Measurements from ENCODE around the gene CELSR2. TPM values are rescaled to one million over a fixed set of nuclear protein-coding genes. Genes with fewer than 3 reads are reported as not detected.

The CELSR2 gene
- total RNA-seq, 1 experiment from 2014 or later: 1.2 TPM

DNA sequence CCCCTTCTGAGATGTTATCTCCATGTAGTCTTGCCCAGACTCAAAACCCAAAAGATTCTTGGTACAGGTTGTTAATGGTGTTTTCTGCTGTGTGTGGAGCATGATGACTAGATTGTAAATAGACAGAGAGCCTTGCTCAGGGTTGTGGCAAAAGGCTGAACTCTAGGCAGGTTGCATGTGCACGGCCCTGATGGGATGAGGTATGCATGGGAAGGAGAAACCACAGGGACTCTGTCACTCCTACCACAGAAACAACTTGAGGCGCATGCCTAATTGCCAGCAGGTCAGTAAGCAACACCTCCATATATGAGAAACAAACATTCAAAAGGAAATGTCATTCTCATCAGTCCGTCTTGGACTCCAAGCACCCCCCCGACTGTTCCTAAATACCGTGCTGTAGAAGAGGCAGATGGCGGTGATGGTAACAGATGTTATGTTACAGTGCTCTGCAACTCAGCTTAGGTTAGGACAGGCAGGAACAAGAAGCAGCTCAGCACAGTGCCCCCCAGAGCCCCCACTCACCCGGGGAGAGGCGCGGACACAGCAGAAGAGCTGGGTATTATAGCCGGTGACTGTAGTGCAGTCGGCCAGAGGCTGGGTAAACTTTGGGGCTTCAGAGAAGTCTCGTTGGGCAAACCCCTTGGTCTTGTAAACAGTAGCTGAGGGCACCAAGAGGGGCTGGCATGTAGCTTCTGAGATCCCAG is 46.5 kb downstream of the CELSR2 start:
- H3K27ac ChIP-seq (ENCODE audit: low read length): no peak overlapping the region
- H3K4me2 ChIP-seq (ENCODE audit: low read depth, low read length, poor library complexity, severe bottlenecking): no peak overlapping the region
- no peaks in the 10 kb centered on the region for H3K36me3 ChIP-seq (ENCODE audit: insufficient read depth, low read length)
- H3K4me1 ChIP-seq (ENCODE audit: low read length): peaks cover 34% of the 10 kb centered on the region
- DNase-seq: no peak
- H2AFZ ChIP-seq (ENCODE audit: low read length): no peak overlapping the region
- H3K79me2 ChIP-seq (ENCODE audit: low read length): no peaks in the 10 kb centered on the region
- H3K9me3 ChIP-seq (ENCODE audit: low read length): no peaks in the 10 kb centered on the region
- no peaks in the 10 kb centered on the region for H3K27me3 ChIP-seq (ENCODE audit: low read length)
- H4K20me1 ChIP-seq (ENCODE audit: insufficient read depth, low read depth, low read length): no peaks in the 10 kb centered on the region
- H3K9me2 ChIP-seq (replicated peaks; ENCODE audit: insufficient read depth, low read length): no peaks in the 10 kb centered on the region
- no peak overlapping the region for H3K4me3 ChIP-seq (ENCODE audit: low read length)
- H3K9ac ChIP-seq (ENCODE audit: low read length): no peak overlapping the region

DNA sequence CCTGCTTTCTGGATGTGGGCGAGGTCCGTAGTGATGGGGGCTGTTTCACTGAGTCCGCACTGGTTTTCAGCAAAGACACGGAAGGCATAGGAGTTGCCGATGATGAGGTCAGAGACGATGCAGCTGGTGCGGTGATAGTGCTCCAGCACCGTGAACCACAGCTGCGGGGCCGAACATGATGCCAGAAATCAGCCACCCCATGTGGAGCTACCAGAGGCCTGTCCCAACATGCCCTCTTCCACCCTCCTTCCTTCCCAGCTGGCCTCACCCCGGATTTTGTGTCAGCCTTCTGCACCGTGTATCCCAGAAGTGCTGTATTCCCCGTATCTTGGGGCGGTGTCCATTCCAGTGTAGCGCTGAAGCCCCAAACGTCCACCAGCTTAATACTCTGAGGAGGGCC is 47.4 kb downstream of the CELSR2 start:
- Histone ChIP-seq H4K20me1 (ENCODE audit: insufficient read depth, low read depth, low read length) (no peaks in the 10 kb centered on the region), H3K4me3 (ENCODE audit: low read length) (no peak overlapping the region), H2AFZ (ENCODE audit: low read length) (no peak overlapping the region), H3K27ac (ENCODE audit: low read length) (no peak overlapping the region), H3K9ac (ENCODE audit: low read length) (no peak overlapping the region), H3K27me3 (ENCODE audit: low read length) (no peaks in the 10 kb centered on the region), H3K36me3 (ENCODE audit: insufficient read depth, low read length) (no peaks in the 10 kb centered on the region), H3K9me3 (ENCODE audit: low read length) (no peaks in the 10 kb centered on the region), H3K79me2 (ENCODE audit: low read length) (no peaks in the 10 kb centered on the region), H3K9me2 (replicated peaks; ENCODE audit: insufficient read depth, low read length) (no peaks in the 10 kb centered on the region), H3K4me2 (ENCODE audit: low read depth, low read length, poor library complexity, severe bottlenecking) (no peak overlapping the region), H3K4me1 (ENCODE audit: low read length) (peaks cover 29% of the 10 kb centered on the region)
- DNase-seq: no peak

DNA sequence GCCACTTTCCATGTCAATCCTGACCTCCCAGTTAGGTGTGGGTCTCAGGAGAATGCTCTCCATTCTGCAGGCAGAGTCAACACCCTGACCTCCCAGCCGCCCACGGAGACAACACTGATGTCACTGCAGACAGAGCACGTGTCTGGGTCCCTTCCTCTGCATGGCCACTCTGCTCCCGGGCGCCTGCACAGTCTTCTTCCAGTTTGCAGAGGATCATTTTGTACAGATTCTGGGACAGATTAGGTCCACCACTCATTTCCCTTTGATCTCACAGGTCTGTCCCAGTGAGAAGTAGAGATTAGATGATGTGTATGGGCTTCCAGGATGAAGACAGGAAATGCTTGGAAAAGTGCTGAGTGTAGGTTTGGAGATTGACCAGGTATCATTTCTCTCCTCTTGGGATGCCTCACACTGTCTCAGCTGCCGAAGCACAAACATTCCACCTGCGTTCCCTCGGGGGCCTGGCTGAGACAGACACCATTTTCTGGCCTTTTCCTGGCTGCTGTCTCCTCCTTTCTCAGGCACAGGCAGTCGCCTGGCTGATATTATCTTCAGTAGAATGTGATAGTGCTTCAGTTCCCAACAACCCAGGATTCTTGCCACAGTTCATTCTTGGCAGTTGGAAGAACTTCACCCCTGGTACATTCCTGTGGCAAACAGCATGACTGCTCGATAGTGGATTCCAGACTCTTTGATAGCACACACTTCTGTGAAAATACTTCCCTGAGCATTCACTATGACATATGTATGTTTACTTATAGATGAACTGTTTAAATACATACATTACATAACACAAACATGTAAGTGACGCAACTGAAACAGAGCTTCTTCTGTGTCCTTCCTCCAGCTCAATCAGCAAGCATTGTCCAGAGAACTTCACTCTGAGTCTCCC is 49.6 kb downstream of the CELSR2 start:
- H3K9me2 ChIP-seq (replicated peaks; ENCODE audit: insufficient read depth, low read length): no peaks in the 10 kb centered on the region
- H4K20me1 ChIP-seq (ENCODE audit: insufficient read depth, low read depth, low read length): no peaks in the 10 kb centered on the region
- H2AFZ ChIP-seq (ENCODE audit: low read length): no peak overlapping the region
- H3K4me3 ChIP-seq (ENCODE audit: low read length): no peak overlapping the region
- no peak overlapping the region for H3K4me2 ChIP-seq (ENCODE audit: low read depth, low read length, poor library complexity, severe bottlenecking)
- no peaks in the 10 kb centered on the region for H3K27me3 ChIP-seq (ENCODE audit: low read length)
- H3K4me1 ChIP-seq (ENCODE audit: low read length): peaks cover 29% of the 10 kb centered on the region
- DNase-seq: no peak
- H3K27ac ChIP-seq (ENCODE audit: low read length): no peak overlapping the region
- H3K79me2 ChIP-seq (ENCODE audit: low read length): no peaks in the 10 kb centered on the region
- H3K9ac ChIP-seq (ENCODE audit: low read length): no peak overlapping the region
- H3K36me3 ChIP-seq (ENCODE audit: insufficient read depth, low read length): no peaks in the 10 kb centered on the region
- H3K9me3 ChIP-seq (ENCODE audit: low read length): no peaks in the 10 kb centered on the region

DNA sequence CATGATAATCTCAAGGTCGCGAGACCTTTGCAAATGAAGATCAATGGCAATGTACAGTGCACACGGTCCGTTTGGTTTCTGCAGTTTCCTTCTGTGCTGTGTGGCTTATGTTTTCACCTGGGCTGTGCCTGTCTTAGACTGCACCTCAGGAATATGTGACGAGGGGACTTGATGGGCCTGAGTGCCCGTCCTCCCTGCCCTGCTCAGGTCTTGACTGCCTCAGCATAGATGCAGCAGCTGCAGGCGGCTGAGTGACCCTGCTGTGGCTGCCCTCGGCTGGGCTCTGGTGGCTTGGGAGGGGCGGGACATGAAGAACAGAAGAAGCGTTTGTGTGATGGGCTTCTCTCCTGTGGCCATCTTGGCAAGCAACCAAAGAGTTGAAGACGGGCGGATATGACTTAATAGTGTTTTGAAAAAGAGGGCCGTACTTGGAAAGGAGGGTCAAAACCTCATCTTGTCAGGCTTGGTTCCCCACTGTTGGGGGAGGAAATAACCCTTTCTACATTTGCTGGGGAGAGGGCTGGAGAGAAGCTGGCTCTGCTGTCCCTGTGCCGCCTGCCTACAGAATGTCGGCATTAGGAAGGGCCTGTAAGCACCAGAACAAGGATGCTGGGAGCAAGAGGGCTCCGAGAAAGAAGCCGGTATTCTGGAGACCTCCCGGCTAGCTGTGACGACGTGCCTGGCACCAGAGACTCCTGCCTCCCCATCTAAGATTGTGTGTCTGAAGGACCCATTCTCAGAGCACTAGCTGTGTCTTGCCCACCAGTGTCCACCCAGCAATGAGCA is 50.4 kb downstream of the CELSR2 start:
- no peaks in the 10 kb centered on the region for H3K36me3 ChIP-seq (ENCODE audit: insufficient read depth, low read length)
- H3K27ac ChIP-seq (ENCODE audit: low read length): no peak overlapping the region
- H4K20me1 ChIP-seq (ENCODE audit: insufficient read depth, low read depth, low read length): no peaks in the 10 kb centered on the region
- H3K27me3 ChIP-seq (ENCODE audit: low read length): no peaks in the 10 kb centered on the region
- no peaks in the 10 kb centered on the region for H3K79me2 ChIP-seq (ENCODE audit: low read length)
- H3K4me1 ChIP-seq (ENCODE audit: low read length): peaks cover 29% of the 10 kb centered on the region
- no peak for DNase-seq
- no peak overlapping the region for H3K4me3 ChIP-seq (ENCODE audit: low read length)
- H3K9me3 ChIP-seq (ENCODE audit: low read length): no peaks in the 10 kb centered on the region
- no peak overlapping the region for H2AFZ ChIP-seq (ENCODE audit: low read length)
- H3K9me2 ChIP-seq (replicated peaks; ENCODE audit: insufficient read depth, low read length): no peaks in the 10 kb centered on the region
- H3K4me2 ChIP-seq (ENCODE audit: low read depth, low read length, poor library complexity, severe bottlenecking): no peak overlapping the region
- no peak overlapping the region for H3K9ac ChIP-seq (ENCODE audit: low read length)

DNA sequence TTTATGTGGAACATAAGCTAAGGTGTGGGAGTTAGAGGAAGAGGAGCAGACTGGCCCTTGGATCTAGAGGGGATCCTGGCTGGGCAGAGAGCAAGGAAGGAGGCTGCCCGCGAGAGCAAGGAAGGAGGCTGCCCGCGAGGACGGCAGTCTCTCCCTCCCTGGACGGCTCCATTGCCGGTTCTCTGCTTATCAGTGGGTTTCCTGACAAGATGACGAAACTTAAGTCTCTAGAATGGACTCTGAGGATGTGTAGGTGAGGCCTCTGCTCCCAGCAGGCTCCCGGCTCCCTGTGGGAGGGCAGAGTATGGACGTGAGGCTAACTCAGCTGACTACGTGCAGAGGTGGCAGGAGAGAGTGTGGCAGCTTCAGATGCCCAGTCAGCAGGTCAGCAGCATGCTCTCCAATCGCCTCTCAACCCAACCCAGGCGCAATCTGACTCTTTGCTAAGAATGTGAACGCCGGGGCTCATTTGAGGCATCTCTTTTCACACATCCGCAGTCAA is 51.4 kb downstream of the CELSR2 start:
- Histone ChIP-seq H2AFZ (ENCODE audit: low read length) (no peak overlapping the region), H3K4me3 (ENCODE audit: low read length) (no peak overlapping the region), H3K9me2 (replicated peaks; ENCODE audit: insufficient read depth, low read length) (no peaks in the 10 kb centered on the region), H3K4me1 (ENCODE audit: low read length) (peaks cover 29% of the 10 kb centered on the region), H3K9ac (ENCODE audit: low read length) (no peak overlapping the region), H3K36me3 (ENCODE audit: insufficient read depth, low read length) (no peaks in the 10 kb centered on the region), H3K4me2 (ENCODE audit: low read depth, low read length, poor library complexity, severe bottlenecking) (no peak overlapping the region), H3K79me2 (ENCODE audit: low read length) (no peaks in the 10 kb centered on the region), H3K27me3 (ENCODE audit: low read length) (no peaks in the 10 kb centered on the region), H3K9me3 (ENCODE audit: low read length) (no peaks in the 10 kb centered on the region), H4K20me1 (ENCODE audit: insufficient read depth, low read depth, low read length) (no peaks in the 10 kb centered on the region), H3K27ac (ENCODE audit: low read length) (no peak overlapping the region)
- no peak for DNase-seq

DNA sequence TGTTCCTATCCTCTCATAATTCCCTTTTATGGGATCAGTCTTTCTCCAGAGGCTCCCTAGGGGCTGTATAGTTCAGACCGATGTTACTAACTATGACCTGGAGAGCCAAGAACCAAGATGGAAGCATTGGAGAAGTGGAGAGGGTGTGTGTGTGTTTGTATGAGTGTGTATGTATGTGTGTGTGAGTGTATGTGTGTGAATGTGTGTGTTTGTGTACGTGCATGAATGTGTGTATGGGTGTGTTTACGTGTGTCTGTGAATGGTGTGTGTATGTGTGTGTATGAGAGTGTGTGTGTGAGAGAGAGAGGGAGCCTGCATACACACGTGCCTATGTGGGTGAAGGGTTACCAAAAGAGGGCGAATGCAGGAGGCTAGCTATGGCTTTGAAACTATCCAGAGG is 52.5 kb downstream of the CELSR2 start:
- Histone ChIP-seq H3K79me2 (ENCODE audit: low read length) (no peaks in the 10 kb centered on the region), H3K9me2 (replicated peaks; ENCODE audit: insufficient read depth, low read length) (no peaks in the 10 kb centered on the region), H3K27ac (ENCODE audit: low read length) (no peak overlapping the region), H3K4me2 (ENCODE audit: low read depth, low read length, poor library complexity, severe bottlenecking) (no peak overlapping the region), H3K36me3 (ENCODE audit: insufficient read depth, low read length) (no peaks in the 10 kb centered on the region), H3K27me3 (ENCODE audit: low read length) (no peaks in the 10 kb centered on the region), H4K20me1 (ENCODE audit: insufficient read depth, low read depth, low read length) (no peaks in the 10 kb centered on the region), H3K4me1 (ENCODE audit: low read length) (peaks cover 37% of the 10 kb centered on the region), H3K4me3 (ENCODE audit: low read length) (no peak overlapping the region), H2AFZ (ENCODE audit: low read length) (no peak overlapping the region), H3K9ac (ENCODE audit: low read length) (no peak overlapping the region), H3K9me3 (ENCODE audit: low read length) (no peaks in the 10 kb centered on the region)
- DNase-seq: no peak

DNA sequence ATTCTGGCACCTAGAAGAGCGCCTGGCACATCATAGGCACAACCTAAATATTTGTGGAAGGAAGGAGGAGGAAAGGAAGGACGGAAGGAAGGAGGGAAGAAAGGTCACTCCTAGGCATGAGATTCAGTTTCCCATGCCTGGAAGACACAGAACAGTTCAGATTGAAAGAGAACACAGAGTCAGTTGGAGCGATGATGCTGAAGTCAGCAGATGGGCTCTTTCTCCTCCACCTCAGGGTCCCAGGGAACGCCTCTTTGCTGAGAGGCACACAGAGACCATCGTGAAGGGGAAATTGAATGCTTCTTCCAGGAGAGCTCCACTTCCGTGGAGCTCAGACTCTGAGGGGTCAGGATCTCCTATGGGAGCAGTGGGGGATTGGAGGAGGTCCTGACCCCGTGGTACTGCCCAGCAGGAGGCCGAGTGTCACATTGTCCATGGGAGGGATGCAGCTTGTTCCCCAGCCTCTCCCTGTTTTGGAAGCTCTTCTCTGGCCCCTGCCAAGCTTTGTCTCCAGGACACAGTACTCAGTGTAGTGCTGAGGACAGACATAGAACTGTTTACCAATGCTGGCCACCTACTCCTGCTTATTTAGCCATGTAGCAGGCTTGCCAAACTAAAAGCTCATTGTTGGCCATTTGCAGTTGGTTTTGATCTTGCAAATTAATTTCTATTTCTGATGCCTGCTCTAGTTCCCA is 55.0 kb downstream of the CELSR2 start:
- H2AFZ ChIP-seq (ENCODE audit: low read length): no peak overlapping the region
- H3K36me3 ChIP-seq (ENCODE audit: insufficient read depth, low read length): no peaks in the 10 kb centered on the region
- H3K79me2 ChIP-seq (ENCODE audit: low read length): no peaks in the 10 kb centered on the region
- no peaks in the 10 kb centered on the region for H3K9me3 ChIP-seq (ENCODE audit: low read length)
- H3K4me1 ChIP-seq (ENCODE audit: low read length): peaks cover 54% of the 10 kb centered on the region
- DNase-seq: no peak
- H3K9me2 ChIP-seq (replicated peaks; ENCODE audit: insufficient read depth, low read length): no peaks in the 10 kb centered on the region
- no peaks in the 10 kb centered on the region for H4K20me1 ChIP-seq (ENCODE audit: insufficient read depth, low read depth, low read length)
- H3K27ac ChIP-seq (ENCODE audit: low read length): no peak overlapping the region
- H3K9ac ChIP-seq (ENCODE audit: low read length): no peak overlapping the region
- no peak overlapping the region for H3K4me3 ChIP-seq (ENCODE audit: low read length)
- H3K4me2 ChIP-seq (ENCODE audit: low read depth, low read length, poor library complexity, severe bottlenecking): peak overlapping the region; percentile 18
- no peaks in the 10 kb centered on the region for H3K27me3 ChIP-seq (ENCODE audit: low read length)

All from Karpas-422 (cell line).